T-helper 2 cell treated with Interferon-gamma antibody and Interleukin-4, amounts not matched to agents 100 ng/mL and 5 ng/mL, for 36 hours (primary cell): ENCODE data around the gene OR2A1. TPM values are rescaled to one million over a fixed set of nuclear protein-coding genes. Genes with fewer than 3 reads are reported as not detected.
"Not testable (repeated sequence)": the region's sequence is repeated elsewhere in the genome, so short reads cannot be mapped to it uniquely, and the experiment has no call there.

ENCODE experiments used
- intact Hi-C: fragments of 100-400 bp; cut with micrococcal nuclease; formaldehyde crosslinking; loops from one replicate; pipeline ENCODE4 v1.15.1; 2023
- total RNA-seq: library from RNA; stranded (reverse); gene quantifications from 2 replicates; pipeline ENCODE4 v1.2.3, GENCODE V29; 2022

The OR2A1 gene, protein sequence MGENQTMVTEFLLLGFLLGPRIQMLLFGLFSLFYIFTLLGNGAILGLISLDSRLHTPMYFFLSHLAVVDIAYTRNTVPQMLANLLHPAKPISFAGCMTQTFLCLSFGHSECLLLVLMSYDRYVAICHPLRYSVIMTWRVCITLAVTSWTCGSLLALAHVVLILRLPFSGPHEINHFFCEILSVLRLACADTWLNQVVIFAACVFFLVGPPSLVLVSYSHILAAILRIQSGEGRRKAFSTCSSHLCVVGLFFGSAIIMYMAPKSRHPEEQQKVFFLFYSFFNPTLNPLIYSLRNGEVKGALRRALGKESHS
- 0.09 TPM in 1 of 2 replicates, not detected in the other for total RNA-seq

DNA sequence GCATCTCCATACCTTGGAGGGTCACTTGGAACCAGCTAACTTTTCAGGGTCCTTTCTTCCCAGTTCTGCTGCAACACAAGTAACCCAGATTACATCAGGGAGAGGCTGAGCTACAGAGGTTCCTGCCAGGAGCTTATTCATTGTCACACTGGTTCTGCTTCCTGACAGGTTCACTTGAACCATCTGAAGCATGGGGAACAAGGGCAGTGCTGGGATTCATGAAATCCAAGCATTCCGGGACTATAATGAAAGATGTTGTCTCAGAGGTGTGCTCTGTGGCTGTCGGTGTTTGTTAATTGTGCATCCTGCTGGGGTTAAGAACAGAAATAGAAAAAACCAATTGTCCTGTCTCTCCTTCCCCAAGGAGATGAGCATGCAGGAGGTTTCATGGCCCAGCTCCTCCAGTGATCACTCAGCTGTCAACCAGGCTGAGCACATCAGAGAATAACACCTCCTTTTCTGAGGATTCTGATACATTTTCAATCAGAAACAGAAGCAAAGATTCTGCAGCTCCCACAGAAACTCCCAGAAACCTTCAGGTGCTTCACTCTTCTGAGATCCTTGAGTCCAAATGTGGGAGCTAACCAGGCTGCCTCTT is at the start of gene OR2A1:
OR2A1 (plus strand) TSS at position 548 of the 598 bp plus-strand sequence. CDS start 5,706 bp downstream, outside the sequence.
- intact Hi-C loops: not testable (repeated sequence)

DNA sequence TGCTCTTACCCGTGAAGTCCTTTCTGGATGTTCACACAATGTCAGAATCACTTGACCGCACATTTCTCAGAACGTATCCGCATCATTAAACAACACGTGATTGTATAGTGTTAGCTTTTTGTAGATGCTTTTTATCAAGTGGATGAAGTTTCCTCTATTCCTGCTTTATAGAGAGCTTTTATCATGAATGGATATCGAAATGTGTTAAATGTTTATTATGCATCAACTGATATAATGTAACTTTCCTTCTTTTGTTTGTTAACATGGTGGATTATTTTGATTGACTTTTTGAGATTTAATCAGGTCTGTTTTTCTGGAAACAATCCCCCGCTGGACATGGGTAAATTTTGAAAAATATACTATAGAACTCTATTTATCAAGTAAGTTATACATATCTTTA is 47.5 kb upstream of the OR2A1 start, which contains the start of gene OR2A7:
OR2A7 (minus strand) TSS at position 101 of the 400 bp plus-strand sequence. CDS start 5,164 bp downstream, outside the sequence.
- intact Hi-C loops: not testable (repeated sequence)

DNA sequence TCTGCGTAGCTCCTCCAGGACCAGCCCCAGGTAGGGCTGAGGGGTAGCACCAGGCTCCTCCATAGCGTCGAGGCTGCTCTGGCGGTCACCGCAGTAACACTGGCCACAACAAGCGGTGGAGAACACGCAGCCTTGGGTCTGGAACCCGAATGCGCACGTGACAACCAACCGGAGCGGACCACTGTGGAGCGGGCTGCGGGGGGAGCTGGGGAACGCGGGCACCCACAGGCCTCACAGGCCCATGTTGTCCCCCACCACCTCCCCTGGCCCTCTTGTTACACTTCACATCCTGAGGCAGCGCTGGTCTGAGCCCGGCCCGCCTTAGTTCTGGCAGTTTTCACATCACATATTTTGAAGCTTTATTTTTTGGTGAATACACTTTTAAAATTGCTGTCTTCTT is 43.0 kb upstream of the OR2A1 start, which contains the start of gene CTAGE8:
CTAGE8 (minus strand) TSS at position 101 of the 400 bp plus-strand sequence; CDS start at position 63, 38 bp downstream.
- intact Hi-C loops: not testable (repeated sequence)

DNA sequence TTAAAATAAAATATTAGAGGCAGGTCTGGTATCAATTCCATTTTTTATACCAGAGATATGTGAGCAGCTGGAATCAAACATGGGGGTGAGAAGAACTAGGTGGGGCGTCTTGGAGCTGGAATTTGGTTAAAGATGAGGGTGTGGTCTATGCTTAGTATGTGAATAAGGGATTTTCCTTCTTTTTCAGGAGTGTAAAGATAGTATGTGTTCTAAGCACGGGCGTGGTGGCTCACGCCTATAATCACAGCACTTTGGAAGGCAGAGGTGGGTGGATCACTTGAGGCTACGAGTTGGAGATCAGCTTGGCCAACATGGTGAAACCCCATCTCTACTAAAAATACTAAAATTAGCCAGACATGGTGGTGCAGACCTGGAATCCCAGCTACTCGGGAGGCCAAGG is 36.9 kb upstream of the OR2A1 start:
- intact Hi-C loops: not testable (repeated sequence)

DNA sequence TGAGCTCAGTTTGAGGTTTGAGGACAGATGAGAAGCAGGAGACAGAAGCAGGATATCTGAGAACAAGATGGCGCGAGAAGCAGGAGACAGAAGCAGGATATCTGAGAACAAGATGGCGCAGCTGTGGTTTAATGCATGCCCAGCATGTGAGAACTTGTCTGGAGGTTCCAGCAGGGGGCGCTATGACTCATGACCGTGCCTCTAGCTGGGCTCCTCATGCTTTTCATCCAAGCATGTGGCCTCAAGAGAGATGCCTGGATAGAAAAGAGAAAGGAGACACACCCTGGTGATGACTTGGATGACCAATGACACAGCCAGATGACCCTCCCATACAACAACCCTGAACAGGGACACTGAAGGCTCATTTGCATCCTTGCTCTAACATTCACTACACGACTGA is 32.2 kb upstream of the OR2A1 start:
- intact Hi-C loops: not testable (repeated sequence)

DNA sequence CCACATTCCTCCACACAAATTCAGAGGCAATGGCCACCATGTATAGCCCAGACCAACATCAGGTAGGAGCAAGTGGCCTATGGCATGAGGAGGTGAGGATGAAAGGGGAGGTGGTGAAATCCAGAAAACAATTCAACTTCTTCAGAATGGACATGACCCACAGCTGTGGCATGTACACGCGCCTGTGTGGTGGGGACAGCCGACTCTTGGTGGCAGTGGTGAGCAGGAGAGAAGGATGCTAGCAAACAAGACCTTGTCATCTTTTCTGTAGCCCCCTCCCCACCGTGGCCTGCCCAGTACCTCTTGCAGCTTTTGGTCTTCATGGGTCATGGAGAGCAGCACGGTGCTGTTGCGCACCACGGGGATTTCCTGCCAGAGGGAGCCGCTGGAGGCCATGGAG is 30.2 kb upstream of the OR2A1 start:
- intact Hi-C loops: not testable (repeated sequence)

DNA sequence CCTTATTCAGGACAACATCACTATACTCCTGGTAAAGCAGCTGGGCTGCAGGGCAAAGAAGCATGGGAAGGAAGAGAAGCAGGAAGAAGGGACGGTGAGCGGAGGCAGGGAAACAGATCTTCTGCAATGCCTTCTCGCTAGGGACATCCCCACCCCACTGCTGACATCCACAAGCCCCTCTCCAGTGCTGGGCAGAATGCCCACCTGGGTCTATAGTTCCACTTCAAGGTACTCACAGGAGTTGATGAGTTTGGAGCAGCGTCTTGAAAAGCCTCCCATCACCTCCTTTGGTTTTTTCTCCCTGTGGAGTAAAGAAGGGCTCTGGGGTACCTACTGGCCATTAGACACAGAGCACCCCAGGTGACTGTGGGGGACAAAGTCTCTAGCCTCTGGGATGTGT is 29.7 kb upstream of the OR2A1 start:
- intact Hi-C loops: not testable (repeated sequence)

DNA sequence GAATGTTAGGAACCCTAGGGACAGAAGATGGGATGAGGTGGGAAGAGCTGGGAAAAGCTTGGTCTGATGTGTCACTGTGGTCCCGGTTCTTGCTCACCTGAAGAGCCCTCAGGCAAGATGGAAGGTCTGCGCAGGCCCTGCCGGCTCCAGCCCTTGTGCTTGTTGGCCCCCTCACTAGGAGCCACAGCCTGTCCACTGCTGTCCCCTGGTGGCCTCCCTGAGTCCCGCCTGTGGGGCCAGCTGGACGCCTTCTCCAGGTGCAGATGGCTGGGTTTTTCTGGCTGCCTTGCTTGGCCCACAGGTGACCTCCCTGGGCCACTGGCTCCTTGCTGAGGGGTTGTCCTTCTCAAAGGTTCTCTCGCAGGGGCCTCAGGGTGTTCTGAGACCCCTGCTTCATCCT is 28.5 kb upstream of the OR2A1 start:
- intact Hi-C loops: not testable (repeated sequence)

DNA sequence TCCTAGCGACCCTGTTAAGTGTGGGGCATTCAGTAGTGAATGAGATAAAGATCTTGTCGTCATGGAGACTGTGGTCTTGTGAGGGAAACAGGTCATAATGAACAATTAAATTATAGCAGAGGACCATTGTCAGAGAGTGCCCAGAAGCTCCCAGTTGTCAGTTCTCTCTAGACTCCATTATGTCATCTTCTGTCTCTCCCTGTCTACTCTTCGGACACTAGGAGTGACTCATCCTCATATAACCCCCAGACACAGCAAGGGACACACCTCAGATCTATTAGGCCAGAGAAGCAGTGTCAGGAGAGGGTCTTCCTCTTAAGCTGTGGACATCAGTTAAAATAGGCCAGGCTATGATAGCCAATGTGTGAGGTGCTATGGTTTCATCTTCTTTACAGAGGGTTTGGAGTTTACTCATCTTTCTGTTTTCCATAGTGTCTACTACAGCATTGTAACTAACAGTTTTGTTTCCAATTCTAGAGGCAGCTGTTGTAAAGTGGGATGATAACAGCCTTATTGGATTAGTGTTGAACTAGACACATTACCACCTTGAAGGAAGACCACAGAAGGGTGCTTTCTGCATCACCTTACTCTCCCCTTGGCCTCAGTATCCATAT is 24.9 kb upstream of the OR2A1 start:
- intact Hi-C loops: not testable (repeated sequence)

DNA sequence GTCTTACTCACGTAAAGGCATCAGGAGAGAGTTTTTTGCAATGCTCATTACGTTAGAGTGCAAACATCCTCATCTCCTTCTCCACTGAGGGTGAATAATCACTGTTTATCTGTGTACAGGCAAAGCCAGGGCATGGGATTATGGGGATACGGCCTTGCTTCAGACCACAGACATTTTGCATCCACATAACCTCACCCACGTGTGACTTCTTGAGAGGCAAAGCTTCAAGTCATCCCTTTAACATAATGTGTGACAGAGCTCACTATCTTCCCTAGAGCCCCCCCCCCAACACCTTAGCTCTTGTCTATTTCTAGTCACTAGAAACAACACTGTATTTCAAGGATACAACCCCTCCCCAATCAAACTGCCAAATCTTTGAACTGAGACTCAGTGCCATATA is 20.6 kb upstream of the OR2A1 start:
- intact Hi-C loops: not testable (repeated sequence)

DNA sequence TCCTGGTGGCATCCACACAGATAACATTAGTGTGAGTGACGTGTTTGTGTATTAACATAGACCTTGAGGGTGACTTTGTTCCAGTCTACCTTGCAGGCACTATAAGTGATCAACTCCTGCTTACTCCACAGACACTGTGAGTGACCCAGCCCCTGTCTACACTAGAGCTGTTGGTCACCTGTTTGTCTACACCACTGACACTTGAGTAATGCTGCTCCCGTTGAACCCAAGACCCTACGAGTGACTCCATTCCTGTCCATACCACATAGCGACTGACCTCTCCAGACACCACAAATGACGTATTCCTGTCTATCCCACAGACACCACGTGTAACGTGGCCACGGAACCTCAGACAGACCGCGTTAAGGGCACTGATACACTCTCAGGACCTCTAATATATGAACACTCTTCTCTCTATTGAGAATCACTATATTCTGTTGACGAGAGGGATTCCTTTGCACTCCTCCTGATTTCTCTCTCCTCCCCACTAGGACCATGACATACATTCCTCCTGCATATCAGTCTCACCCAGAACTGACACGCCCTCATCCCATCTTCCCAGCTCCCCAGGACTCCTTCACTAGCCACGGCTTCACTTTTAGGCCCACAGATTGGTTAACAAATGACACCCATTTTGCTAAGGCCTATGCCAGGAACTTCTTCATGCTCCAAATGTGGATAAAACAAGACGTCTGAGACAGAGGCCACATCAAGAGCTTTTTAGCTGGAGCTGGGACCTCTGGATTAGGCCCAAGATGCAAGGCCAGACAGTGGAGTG is 19.6 kb upstream of the OR2A1 start:
- intact Hi-C loops: not testable (repeated sequence)

DNA sequence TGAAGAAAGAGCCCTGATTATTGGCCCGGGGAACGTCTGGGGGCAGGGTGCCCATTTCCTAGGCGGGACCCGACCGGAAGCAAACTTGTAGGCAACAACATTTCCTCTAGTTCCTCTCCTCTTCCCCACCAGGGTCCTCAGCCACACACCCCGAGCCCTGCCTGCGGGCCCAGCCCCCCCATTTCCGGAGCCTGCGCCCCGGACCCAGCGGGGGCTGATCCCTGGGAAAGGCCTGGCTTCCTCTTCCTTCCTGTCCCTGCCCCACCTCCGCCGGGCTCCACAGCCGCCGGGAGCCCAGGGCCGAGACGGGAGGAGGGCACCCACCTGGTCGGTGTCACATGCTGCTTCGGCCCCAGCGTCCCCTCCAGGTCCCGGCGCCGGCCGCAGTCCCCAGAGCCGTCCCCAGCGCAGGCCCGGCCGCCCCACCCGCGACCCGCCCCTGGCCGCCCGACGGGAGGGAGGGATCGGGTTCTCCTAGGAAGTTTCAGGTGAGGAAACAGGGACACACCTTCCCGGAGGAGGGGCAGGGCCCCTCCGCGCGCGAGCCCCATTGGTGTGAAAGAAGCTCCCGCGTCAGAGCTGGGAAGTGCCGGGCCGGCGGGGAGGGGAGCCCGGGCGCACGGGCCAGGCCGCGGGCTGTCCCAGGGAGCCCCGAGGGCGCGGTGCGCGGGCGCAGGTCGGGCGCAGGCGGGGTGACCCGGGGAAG is 18.3 kb upstream of the OR2A1 start:
- intact Hi-C loops: not testable (repeated sequence)

DNA sequence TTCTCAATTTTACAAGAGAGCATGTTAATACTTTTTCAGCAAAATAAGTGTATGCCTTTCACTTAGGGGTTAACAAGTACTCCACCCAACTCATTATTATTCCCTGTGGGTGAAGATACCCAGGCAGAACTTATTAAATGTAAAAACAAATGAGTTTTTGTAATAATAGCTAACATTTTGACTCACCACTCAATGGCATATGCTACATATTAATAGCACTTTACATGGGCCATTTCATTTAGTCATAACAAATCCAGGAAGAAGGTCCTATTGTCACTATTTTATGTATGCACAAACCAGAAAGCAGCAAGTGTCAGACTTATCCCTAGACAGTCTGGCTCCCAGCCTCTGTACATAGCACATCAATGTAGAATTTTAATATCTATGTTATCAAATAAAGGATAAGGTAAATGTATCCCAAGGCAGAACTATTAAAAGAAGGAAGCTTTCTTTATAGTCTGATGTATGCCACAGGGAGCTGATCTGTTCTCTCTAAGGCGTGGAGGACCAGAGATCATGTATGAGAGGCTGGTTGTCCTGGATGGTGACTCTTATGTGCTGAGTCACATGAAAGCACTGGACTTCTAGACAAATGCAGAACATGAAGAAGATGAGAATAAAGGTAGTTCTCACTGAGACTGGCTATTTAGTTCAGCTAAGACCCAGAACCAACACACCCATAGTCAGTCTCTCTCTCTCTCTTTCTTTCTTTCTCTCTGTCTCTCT is 9.5 kb upstream of the OR2A1 start:
- intact Hi-C loops: not testable (repeated sequence)

DNA sequence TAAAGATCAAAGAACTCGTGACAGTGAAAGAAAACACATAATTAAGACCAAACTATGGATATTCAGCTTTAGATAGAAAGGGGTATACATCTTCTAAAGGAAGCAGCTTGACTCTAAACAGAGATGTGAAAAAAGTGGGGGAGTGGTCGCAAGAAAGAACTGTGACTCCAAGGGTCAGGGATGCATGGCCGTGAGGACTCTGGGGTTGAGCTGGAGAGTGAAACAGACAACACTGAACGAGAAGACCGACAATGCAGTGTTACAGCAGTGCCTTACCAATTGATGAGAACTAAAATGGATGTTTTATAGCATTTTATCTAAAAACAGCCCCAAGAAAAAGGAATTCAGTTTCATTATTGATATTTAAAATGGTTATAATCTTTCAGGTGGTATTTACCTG is 8.6 kb upstream of the OR2A1 start:
- intact Hi-C loops: not testable (repeated sequence)

DNA sequence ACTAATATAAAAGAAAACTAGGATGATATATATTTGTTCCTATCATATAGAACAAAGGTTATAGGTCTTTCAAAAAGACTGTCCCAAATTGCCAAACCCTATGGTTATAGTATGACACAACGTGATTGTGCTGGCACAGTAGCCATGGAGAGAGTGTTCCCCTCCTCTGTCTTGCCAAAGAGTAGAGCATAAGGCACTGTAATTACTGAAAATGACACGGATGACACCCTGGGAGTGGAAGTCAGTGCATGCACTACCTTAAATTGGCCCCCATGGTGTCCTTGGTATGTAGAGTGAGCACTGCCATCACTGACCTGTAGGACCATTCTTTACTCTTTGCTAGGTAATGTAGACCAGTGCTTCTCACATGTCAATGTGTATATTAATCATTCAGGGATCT is 7.1 kb upstream of the OR2A1 start:
- intact Hi-C loops: not testable (repeated sequence)

DNA sequence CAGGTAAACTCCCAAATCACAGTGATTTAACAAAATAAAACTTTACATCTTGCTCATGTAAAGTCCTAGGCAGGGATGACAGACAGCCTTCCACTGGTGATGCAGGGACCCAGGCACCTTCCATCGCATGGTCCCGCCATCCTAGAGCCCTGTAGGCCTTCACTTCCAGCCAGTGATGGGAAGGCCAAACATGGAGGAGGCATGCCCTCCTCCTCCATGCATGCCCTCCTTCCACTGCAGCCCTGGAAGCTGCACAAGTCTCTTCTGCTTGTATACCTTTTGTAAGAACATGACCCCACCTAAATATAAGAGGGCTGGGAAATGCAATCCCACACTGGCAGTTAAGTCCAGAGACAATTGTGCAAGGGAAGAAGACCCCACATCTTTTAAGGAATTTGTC is 2.5 kb upstream of the OR2A1 start:
- intact Hi-C loops: not testable (repeated sequence)

DNA sequence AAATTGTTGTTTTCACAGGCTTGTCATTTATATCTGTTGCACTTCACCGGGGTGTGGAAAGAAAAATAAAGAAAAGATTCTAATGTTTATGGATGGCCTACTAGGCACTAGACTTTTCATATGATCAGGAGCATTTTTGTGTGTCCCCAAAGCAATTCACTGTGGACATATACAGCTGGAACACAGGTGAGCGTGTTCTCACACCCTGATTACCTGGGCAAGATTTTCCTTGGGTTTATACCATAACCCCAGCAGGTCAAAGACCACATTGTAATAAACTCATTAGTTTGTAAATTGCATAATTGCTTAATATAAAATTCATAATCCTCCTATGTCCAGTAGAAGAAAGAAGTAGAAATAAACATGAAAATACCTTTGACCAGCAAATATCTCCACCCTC is 1.0 kb upstream of the OR2A1 start:
- intact Hi-C loops: not testable (repeated sequence)

DNA sequence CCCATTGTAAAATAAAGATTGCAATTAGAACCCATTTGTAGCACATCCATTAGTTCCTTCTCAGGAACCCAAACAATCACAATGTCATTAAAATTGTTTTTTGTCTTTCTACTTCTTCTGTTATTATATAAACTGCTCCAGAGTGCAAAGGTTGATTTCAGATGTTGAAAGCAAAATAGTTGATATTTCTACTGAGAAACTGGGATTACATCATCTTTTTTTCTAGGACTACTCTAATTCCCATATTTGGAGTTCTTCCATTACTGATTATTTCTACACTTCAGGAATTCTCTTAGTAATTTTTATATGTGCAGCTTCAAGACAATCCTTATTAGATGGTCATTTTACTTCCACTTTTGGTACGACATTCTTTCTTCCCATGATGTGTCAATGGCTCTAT is 5.3 kb downstream of the OR2A1 start:
- intact Hi-C loops: not testable (repeated sequence)

DNA sequence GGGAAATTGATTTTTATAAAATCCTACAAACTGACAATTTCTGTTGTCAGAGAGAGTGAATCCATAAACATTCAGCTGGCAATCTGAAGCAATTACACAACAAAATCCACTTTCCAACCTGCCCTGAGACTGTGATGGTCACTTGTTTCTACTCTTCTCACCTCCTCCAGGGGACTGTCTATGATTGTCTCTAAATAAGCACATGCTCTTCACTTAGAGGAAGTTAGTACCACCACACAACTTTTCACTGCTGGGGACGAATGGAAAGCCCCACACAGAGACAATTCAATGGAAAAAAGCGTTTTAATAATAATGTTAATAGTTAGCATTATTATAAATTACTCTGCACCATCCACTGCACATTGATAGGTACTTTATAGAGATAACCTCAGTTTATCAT is 7.3 kb downstream of the OR2A1 start:
- intact Hi-C loops: not testable (repeated sequence)

DNA sequence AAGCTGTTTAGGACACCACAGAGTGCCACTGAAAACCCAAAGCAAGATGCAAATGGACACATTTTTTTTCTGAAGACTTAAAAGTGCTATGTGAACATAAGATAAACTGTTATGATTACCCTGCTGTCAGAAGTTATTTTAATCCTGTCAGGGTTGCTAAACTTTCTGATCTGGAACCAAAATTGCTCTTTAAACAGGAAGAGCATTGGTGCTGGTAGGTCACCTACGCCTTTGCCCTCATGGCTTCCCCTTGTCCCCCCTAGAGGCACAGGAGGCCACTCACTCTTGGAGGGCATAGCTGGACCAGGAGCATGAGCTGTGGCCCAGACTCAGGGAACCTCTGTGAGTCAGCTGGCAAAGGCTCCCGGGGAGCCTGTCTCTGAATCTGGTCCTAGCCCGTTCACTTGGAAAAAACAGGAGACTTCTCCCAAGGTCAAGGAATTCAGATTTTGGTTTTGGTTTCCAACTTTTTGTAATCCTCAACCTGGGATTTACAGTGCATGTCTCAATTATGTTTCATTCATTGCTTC is 9.5 kb downstream of the OR2A1 start:
- intact Hi-C loops: not testable (repeated sequence)
